GM10248 (cell line): Measurements from ENCODE around the gene VEGFA.

ENCODE experiments used
- CTCF ChIA-PET: fragments of 300-600 bp; sonication (Branson Sonifier 250); formaldehyde crosslinking; extraction: SDS; loops from one replicate; lab custom pipeline; 2021; ENCODE audit warnings: antibody characterized with exemption; lab: Yijun Ruan, JAX
- POLR2A ChIA-PET: fragments of 350-650 bp; sonication (Branson Sonifier 250); formaldehyde crosslinking; extraction: SDS; loops from one replicate; lab custom pipeline; 2020; ENCODE audit warnings: antibody characterized with exemption; lab: Yijun Ruan, JAX
- DNase-seq: peaks from one replicate; pipeline ENCODE4 v3.0.0; 2012; ENCODE audit errors: extremely low spot score
- CTCF ChIP-seq: IDR thresholded peaks from 2 replicates; pipeline ENCODE4 v1.5.1; 2012; ENCODE audit warnings: mild to moderate bottlenecking, low read depth; ENCODE audit errors: extremely low read depth, missing control alignments, control extremely low read depth

VEGFA gene

GRCh38 chr6:43828711-43829110 is 58.7 kb downstream of the VEGFA start:
- CTCF ChIA-PET: interaction anchor here (1.4 kb wide), 1 partner anchor 12 kb away, joined by 4 read pairs; no protein-coding TSS in a partner anchor
- no peak for TF ChIP-seq CTCF
- POLR2A ChIA-PET: no interaction called here
- no peak for DNase-seq

GRCh38 chr6:43829470-43829869 is 59.5 kb downstream of the VEGFA start:
- no peak for TF ChIP-seq CTCF
- POLR2A ChIA-PET: no interaction called here
- DNase-seq: no peak
- CTCF ChIA-PET: interaction anchor here (1.2 to 1.4 kb wide), 2 partner anchors 13 to 61 kb away, joined by 3 to 4 read pairs; no protein-coding TSS in a partner anchor

GRCh38 chr6:43830775-43831174 is 60.8 kb downstream of the VEGFA start:
- ChIA-PET POLR2A (no interaction called here), CTCF (interaction anchor here (1.2 kb wide), 2 partner anchors 61 to 62 kb away, joined by 3 read pairs; no protein-coding TSS in a partner anchor)
- TF ChIP-seq CTCF: no peak
- DNase-seq: no peak

GRCh38 chr6:43831191-43831590 is 61.2 kb downstream of the VEGFA start:
- no peak for DNase-seq
- no peak for TF ChIP-seq CTCF
- POLR2A ChIA-PET: interaction anchor here (0.5 kb wide), 1 partner anchor 588 kb away, joined by 4 read pairs; no protein-coding TSS in a partner anchor
- CTCF ChIA-PET: interaction anchor here (1.2 kb wide), 1 partner anchor 62 kb away, joined by 3 read pairs; no protein-coding TSS in a partner anchor

GRCh38 chr6:43833223-43833995 is 63.4 kb downstream of the VEGFA start:
- CTCF ChIA-PET: interaction anchor here (1.0 to 1.7 kb wide), 6 partner anchors 14 to 241 kb away, joined by 3 to 4 read pairs (median 3); no protein-coding TSS in a partner anchor
- DNase-seq: no peak
- TF ChIP-seq CTCF: no peak
- POLR2A ChIA-PET: no interaction called here

GRCh38 chr6:43833996-43834390 is 64.0 kb downstream of the VEGFA start:
- POLR2A ChIA-PET: no interaction called here
- CTCF ChIA-PET: interaction anchor here (1.5 kb wide), 1 partner anchor 59 kb away, joined by 4 read pairs; no protein-coding TSS in a partner anchor
- no peak for DNase-seq
- no peak for TF ChIP-seq CTCF
